22Rv1 (cell line): Measurements from ENCODE around the gene MARCHF10.

ENCODE experiments used
- H3K27ac ChIP-seq: fragments of 450-650 bp; 2 replicates; pipeline ENCODE4 v1.5.1; 2017
- ZFX ChIP-seq: fragments of 450-650 bp; IDR thresholded peaks from 2 replicates; pipeline ENCODE4 v1.6.1; 2017; ENCODE audit warnings: antibody characterized with exemption, borderline replicate concordance
- TF ChIP-seq, protein P1 (sequence below): fragments of 450-650 bp; IDR thresholded peaks from 2 replicates; pipeline ENCODE4 v1.5.1; 2017; ENCODE audit warnings: mild to moderate bottlenecking

MARCHF10 gene

DNA sequence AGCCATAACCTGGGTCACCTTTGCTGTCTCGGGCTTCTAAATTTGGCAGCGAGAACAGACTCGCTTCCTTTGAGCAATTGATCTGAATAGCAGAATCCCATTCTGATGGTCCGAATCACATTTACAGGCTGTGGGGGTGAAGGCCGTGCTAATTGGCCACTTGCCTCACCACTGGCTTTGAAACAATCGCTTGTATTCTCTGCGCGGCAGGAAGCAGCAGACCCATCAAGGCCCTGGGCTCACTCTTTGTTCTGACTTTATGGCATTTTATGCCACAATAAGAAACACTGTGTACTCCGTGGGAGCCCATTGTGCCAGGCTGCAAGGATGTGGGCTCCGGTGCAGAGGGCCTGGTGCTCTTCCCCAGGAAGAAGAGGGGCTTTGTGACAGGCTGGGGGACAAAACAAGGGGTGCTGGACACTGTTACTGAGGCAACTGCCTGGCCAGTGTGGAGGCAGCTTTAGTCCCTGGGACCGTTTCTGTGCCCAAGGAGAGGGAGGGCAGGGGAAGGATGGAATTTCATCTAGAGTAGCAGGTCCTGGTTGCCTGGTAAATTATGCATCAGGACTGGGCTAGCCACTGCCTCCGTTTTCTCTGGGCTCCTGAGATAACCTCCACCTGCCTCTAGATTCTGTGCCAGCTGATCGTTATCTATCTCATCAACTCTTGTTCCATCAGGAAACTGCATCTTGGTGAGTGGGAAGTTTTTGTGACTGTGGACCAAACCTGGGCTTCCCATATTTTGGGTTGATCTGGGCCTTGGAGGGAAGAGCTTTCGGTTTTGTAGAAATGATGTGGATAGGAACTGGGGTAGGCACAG lies 102.1 kb downstream of the MARCHF10 start:
- H3K27ac ChIP-seq, result no peak overlapping the region
- TF ChIP-seq, protein P1, sequence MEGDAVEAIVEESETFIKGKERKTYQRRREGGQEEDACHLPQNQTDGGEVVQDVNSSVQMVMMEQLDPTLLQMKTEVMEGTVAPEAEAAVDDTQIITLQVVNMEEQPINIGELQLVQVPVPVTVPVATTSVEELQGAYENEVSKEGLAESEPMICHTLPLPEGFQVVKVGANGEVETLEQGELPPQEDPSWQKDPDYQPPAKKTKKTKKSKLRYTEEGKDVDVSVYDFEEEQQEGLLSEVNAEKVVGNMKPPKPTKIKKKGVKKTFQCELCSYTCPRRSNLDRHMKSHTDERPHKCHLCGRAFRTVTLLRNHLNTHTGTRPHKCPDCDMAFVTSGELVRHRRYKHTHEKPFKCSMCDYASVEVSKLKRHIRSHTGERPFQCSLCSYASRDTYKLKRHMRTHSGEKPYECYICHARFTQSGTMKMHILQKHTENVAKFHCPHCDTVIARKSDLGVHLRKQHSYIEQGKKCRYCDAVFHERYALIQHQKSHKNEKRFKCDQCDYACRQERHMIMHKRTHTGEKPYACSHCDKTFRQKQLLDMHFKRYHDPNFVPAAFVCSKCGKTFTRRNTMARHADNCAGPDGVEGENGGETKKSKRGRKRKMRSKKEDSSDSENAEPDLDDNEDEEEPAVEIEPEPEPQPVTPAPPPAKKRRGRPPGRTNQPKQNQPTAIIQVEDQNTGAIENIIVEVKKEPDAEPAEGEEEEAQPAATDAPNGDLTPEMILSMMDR, result no peak
- no peak for TF ChIP-seq ZFX

DNA sequence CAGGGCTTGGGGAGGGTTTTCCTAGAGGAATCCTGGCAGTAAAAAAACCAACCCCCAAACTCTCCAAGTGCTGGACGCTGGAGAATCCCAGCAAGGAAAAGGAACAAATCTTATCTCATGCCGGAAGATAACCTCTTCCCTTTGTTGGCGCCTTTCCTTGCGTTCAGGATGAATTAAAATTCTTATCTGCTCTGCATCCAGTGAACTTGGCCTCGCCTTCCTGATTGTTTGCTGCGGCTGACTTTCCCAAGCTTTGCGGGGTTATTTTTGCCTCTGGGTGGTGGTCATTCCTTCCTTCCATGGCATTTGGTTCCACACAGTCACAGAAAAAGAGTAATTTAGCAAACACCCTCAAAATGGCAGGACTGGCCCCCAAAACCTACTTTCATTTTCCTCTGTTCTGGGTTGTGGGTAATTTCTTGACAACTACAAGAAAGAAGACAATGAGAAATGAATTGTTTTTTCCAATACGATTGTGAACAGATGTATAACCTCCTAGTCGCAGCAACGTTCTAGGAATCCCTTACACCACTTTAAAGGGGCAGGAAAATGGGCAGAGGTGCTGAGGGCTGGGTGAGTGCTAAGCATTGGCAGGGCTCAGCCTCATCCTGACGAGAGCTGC lies 102.8 kb downstream of the MARCHF10 start:
- TF ChIP-seq, protein P1, result no peak
- no peak for TF ChIP-seq ZFX
- no peak overlapping the region for H3K27ac ChIP-seq

- TF ChIP-seq, protein P1, result no peak
- TF ChIP-seq ZFX, result no peak
These were observed 103.6 kb downstream of the MARCHF10 start for GRCh38 chr17:62704381-62704971.

GRCh38 chr17:62703776-62704380 lies 104.2 kb downstream of the MARCHF10 start:
- no peak overlapping the region for H3K27ac ChIP-seq

More at GRCh38 chr17:62704381-62704971, 103.6 kb downstream of the MARCHF10 start:
- no peak overlapping the region for H3K27ac ChIP-seq

DNA sequence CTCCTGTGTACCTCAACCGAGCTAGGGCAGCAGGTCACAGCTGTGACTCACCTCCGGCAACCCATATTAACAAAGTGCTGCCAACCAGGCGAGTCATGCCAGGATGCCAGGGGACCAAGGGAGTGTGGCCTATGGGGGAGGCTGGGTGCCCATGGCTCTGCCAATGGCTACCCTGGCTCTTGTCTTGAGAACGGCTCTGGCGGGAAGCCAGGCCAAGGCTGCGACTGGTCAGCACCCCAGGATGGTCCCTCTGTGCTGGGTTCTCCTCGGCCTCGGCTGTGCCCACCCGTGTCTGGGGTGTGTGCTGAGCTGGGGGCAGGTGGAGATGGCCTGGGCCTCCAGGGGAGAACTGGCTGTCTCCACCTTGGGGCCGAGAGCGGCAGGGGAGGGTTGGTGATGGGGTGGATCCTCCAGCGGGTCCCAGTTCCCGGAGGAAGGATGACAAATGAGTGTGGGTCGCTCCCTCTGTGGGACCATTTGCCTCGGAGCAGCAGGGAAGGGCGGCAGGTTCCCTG lies 104.8 kb downstream of the MARCHF10 start:
- no peak for TF ChIP-seq ZFX
- TF ChIP-seq, protein P1, result no peak
- no peak overlapping the region for H3K27ac ChIP-seq

More at GRCh38 chr17:62703776-62704380, 104.2 kb downstream of the MARCHF10 start:
- TF ChIP-seq, protein P1, result peak; percentile 92
- no peak for TF ChIP-seq ZFX

DNA sequence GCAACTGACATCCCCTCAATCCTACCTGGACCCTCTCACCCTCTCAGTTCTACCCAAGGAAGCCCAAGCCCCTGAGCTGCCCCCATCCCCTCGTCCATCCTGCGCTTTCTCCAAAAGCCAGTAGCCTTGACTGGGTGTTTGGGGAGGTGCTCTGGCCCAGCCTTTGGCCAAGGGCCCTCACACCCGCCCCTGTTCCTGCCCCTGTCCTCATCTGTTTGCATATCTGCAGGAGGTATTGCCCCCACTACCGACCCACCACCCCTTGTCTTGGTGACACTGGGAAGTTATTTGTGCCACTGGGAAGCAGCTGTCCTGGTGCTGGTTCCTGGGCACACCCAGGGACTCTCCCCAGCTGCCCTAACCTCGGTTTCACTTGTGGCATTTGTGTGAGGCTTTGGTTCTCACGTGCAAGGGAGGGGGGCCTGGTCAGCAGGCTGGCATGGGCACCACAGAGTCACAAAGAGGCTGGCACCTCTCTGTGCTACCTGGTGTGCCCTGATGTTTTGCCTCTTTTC lies 105.3 kb downstream of the MARCHF10 start:
- no peak for TF ChIP-seq ZFX
- TF ChIP-seq, protein P1, result no peak

More for the DNA sequence above, 105.3 kb downstream of the MARCHF10 start:
- H3K27ac ChIP-seq, result no peak overlapping the region
